Gastrocnemius medialis (tissue), 4 donors: Measurements from ENCODE around the gene WDHD1. TPM values are rescaled to one million over a fixed set of nuclear protein-coding genes. Genes with fewer than 3 reads are reported as not detected.
"Not testable (repeated sequence)": the region's sequence is repeated elsewhere in the genome, so short reads cannot be mapped to it uniquely, and the experiment has no call there.

Source experiments
- ATAC-seq, 2 donors: fragments of 150-250 bp; one replicate each; pipeline ENCODE4 v1.9.1; 2016
- DNase-seq, 2 donors: peaks; one replicate each; pipeline ENCODE4 v3.0.0-alpha.2; 2019
- H3K27ac ChIP-seq, 4 donors: fragments of 200-600 bp; sonication (generic); 1 replicate in 1 of 4; 2 replicates in 3 of 4; pipeline ENCODE4 v1.5.1; 2016 to 2018; ENCODE audit warnings: mild to moderate bottlenecking in 2 of 4, moderate library complexity in 1 of 4
- H3K27me3 ChIP-seq, 3 donors: fragments of 200-600 bp; sonication (generic) in 2 of 3; 1 replicate in 1 of 3; 2 replicates in 2 of 3; pipeline versions ENCODE4 v1.5.1 to v1.6.0; 2016 to 2019; ENCODE audit warnings: mild to moderate bottlenecking in 1 of 3, moderate library complexity in 1 of 3
- H3K36me3 ChIP-seq, 2 donors: fragments of 200-600 bp; sonication (generic) in 1 of 2; one replicate each; pipeline ENCODE4 v1.5.1; 2017 to 2018
- H3K4me1 ChIP-seq, 2 donors: fragments of 200-600 bp; sonication (generic) in 1 of 2; one replicate each; pipeline ENCODE4 v1.5.1; 2016 to 2017; ENCODE audit warnings: mild to moderate bottlenecking in 2 of 2
- H3K4me3 ChIP-seq, 4 donors: fragments of 200-600 bp; sonication (generic) in 3 of 4; 1 replicate in 1 of 4; 2 replicates in 3 of 4; pipeline ENCODE4 v1.5.1; 2016 to 2019; ENCODE audit warnings: mild to moderate bottlenecking in 2 of 4
- H3K9me3 ChIP-seq, 3 donors: fragments of 200-600 bp; sonication (generic) in 2 of 3; 1 replicate in 1 of 3; 2 replicates in 2 of 3; pipeline ENCODE4 v1.5.1; 2016 to 2019
- POLR2A ChIP-seq, 2 donors: fragments of 450-650 bp; IDR thresholded peaks; one replicate each; pipeline ENCODE4 v1.6.1; 2017; ENCODE audit warnings: antibody characterized with exemption in 2 of 2, mild to moderate bottlenecking in 2 of 2, moderate library complexity in 2 of 2
- in situ Hi-C, 4 donors: fragments of 200-750 bp; cut with MboI; loops; one replicate each; pipeline versions ENCODE4 v1.15.0 to v1.8.0; 2017; ENCODE audit warnings: low sequenced_read_pairs in 4 of 4
- intact Hi-C: fragments of 100-400 bp; cut with DNase I; formaldehyde crosslinking; loops from one replicate; pipeline ENCODE4 v1.15.1; 2023; ENCODE audit warnings: low total_unique reads
- total RNA-seq, 4 donors: library from RNA; depleted of rRNA; stranded (reverse); fragments of >200 nt; gene quantifications; one replicate each; pipeline versions ENCODE4 v1.1.0 to v1.2.3, GENCODE V29; 2016
- TF ChIP-seq, protein P1 (sequence below), 5 experiments: fragments of 450-650 bp in 3 of 5; fragments of 200-600 bp in 2 of 5; sonication (generic) in 2 of 5; IDR thresholded peaks in 4 of 5; conservative IDR thresholded peaks in 1 of 5; 1 replicate in 4 of 5; 2 replicates in 1 of 5; pipeline ENCODE4 v1.5.1; 2016 to 2019; ENCODE audit warnings: antibody characterized with exemption in 5 of 5, mild to moderate bottlenecking in 3 of 5, moderate library complexity in 3 of 5

WDHD1 gene
- total RNA-seq, 4 donors from 2014 or later = 0.72 to 1.2 (median 1.0) TPM

DNA sequence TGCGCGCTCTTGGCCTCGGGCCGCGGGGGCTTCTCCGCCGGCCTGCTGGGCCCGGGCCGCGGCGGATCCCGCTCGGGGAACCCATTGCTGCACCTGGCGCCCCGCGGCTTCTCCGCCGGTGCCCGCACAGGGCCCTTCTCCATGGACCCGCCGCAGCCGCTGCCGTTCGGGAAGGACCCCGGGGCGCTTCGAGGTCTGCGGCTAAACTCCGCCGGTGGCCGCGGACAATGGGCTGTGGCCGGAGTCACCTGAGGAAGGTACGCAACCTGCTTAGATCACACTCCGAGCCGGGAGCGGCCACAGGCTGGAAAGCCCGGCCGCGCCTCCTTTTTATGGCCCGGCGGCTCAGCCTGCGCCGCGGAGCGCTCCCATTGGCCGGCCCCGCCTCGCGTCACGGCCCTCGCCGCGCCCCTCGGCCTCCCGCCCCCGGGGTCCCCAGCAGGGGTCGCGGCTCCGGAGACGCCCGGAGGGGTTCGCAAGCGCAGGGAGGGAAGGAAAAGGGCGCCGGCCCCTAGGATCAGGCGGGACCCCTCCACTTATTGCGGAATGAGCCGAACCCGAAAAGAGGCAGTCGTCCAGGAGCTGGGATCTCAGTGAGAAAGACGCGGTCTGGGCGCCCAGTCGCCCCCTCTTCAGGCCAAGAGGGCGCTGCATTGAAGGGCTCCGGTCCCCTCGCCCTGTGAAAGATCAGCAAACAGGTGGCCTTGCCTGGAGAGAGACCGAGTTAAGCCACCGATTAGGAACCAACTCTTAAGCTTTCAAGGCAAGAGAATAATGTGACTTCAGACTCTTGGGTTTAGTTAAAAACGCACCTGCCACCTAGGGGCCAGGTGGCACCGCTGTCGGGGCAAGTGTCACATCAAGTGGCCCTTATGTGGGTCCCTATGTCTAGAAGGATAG lies 124.1 kb downstream of the WDHD1 start, which contains the start of gene GCH1:
Gene GCH1, minus strand, starts transcription at position 306 of the 900 bp plus-strand sequence. Its CDS starts 163 bp downstream, at position 143.
- in situ Hi-C loops = no loop called here
- Histone ChIP-seq H3K27ac (peak within 1 kb of the TSS; percentile 62 to 75 (median 73)), H3K4me3 (peak within 1 kb of the TSS; percentile 68 to 79 (median 74)), H3K36me3 (no peaks in the 10 kb centered on the region), H3K4me1 (no peaks in the 10 kb centered on the region), H3K9me3 (no peaks in the 10 kb centered on the region), H3K27me3 (peaks cover 0 to 3% (median 0%) of the 10 kb centered on the region in 3 donors)
- TF ChIP-seq, protein P1, sequence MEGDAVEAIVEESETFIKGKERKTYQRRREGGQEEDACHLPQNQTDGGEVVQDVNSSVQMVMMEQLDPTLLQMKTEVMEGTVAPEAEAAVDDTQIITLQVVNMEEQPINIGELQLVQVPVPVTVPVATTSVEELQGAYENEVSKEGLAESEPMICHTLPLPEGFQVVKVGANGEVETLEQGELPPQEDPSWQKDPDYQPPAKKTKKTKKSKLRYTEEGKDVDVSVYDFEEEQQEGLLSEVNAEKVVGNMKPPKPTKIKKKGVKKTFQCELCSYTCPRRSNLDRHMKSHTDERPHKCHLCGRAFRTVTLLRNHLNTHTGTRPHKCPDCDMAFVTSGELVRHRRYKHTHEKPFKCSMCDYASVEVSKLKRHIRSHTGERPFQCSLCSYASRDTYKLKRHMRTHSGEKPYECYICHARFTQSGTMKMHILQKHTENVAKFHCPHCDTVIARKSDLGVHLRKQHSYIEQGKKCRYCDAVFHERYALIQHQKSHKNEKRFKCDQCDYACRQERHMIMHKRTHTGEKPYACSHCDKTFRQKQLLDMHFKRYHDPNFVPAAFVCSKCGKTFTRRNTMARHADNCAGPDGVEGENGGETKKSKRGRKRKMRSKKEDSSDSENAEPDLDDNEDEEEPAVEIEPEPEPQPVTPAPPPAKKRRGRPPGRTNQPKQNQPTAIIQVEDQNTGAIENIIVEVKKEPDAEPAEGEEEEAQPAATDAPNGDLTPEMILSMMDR (IDR thresholded peaks at IDR 0.05 in 4 of 5, conservative IDR thresholded peaks at IDR 0.05 in 1 of 5) = peak in 2 of 5 experiments; percentile 28 to 32
- peak; percentile 61 to 86 for TF ChIP-seq POLR2A (IDR thresholded peaks at IDR 0.05)
- ATAC-seq = peak; percentile 81 to 88
- peak; percentile 9 to 14 for DNase-seq
- intact Hi-C loops = loop anchor here (10.0 kb wide), 1 partner anchor 122 kb away; the partner anchor contains the start of genes SOCS4 and WDHD1

- H3K4me3 ChIP-seq = peak overlapping the region; percentile 68 to 79 (median 74)
- no peaks in the 10 kb centered on the region for H3K4me1 ChIP-seq
- H3K27ac ChIP-seq = peak overlapping the region; percentile 62 to 75 (median 73)
- H3K9me3 ChIP-seq = no peaks in the 10 kb centered on the region
- in situ Hi-C loops (no loop called here), intact Hi-C loops (loop anchor here (10.0 kb wide), 1 partner anchor 123 kb away; the partner anchor contains the start of genes SOCS4 and WDHD1)
- TF ChIP-seq, protein P1 (IDR thresholded peaks at IDR 0.05 in 4 of 5, conservative IDR thresholded peaks at IDR 0.05 in 1 of 5) = no peak
- no peak for TF ChIP-seq POLR2A (IDR thresholded peaks at IDR 0.05)
- peak; percentile 11 to 49 for DNase-seq
- H3K27me3 ChIP-seq = peaks cover 0 to 3% (median 0%) of the 10 kb centered on the region in 3 donors
- H3K36me3 ChIP-seq = no peaks in the 10 kb centered on the region
- ATAC-seq = peak; percentile 52 to 64
These were observed 124.8 kb downstream of the WDHD1 start for GRCh38 chr14:54902143-54902520.

- no peak for TF ChIP-seq POLR2A (IDR thresholded peaks at IDR 0.05)
- TF ChIP-seq, protein P1 (IDR thresholded peaks at IDR 0.05 in 4 of 5, conservative IDR thresholded peaks at IDR 0.05 in 1 of 5) = no peak
- DNase-seq (no peak), ATAC-seq (peak in 1 of 2 donors; percentile 10)
- no peaks in the 10 kb centered on the region for H3K9me3 ChIP-seq
- in situ Hi-C loops (no loop called here), intact Hi-C loops (loop anchor here (10.0 kb wide), 1 partner anchor 123 kb away; the partner anchor contains the start of genes SOCS4 and WDHD1)
- H3K4me1 ChIP-seq = no peaks in the 10 kb centered on the region
- no peaks in the 10 kb centered on the region for H3K36me3 ChIP-seq
- peaks cover 0 to 3% (median 0%) of the 10 kb centered on the region in 3 donors for H3K27me3 ChIP-seq
- H3K27ac ChIP-seq = peak overlapping the region; percentile 62 to 75 (median 73)
- H3K4me3 ChIP-seq = peak overlapping the region; percentile 68 to 79 (median 74)
These were observed 125.3 kb downstream of the WDHD1 start for GRCh38 chr14:54901380-54902142.

GRCh38 chr14:54899573-54899972 lies 127.3 kb downstream of the WDHD1 start:
- peaks cover 0 to 3% (median 0%) of the 10 kb centered on the region in 3 donors for H3K27me3 ChIP-seq
- H3K27ac ChIP-seq = no peak overlapping the region
- ATAC-seq = no peak
- no peaks in the 10 kb centered on the region for H3K9me3 ChIP-seq
- H3K36me3 ChIP-seq = no peaks in the 10 kb centered on the region
- in situ Hi-C loops = no loop called here
- no peak for TF ChIP-seq POLR2A (IDR thresholded peaks at IDR 0.05)
- TF ChIP-seq, protein P1 (IDR thresholded peaks at IDR 0.05 in 4 of 5, conservative IDR thresholded peaks at IDR 0.05 in 1 of 5) = no peak
- intact Hi-C loops = loop anchor here (10.0 kb wide), 1 partner anchor 335 kb away; the partner anchor contains the start of gene SAMD4A
- no peak overlapping the region for H3K4me3 ChIP-seq
- no peak for DNase-seq
- no peaks in the 10 kb centered on the region for H3K4me1 ChIP-seq

DNA sequence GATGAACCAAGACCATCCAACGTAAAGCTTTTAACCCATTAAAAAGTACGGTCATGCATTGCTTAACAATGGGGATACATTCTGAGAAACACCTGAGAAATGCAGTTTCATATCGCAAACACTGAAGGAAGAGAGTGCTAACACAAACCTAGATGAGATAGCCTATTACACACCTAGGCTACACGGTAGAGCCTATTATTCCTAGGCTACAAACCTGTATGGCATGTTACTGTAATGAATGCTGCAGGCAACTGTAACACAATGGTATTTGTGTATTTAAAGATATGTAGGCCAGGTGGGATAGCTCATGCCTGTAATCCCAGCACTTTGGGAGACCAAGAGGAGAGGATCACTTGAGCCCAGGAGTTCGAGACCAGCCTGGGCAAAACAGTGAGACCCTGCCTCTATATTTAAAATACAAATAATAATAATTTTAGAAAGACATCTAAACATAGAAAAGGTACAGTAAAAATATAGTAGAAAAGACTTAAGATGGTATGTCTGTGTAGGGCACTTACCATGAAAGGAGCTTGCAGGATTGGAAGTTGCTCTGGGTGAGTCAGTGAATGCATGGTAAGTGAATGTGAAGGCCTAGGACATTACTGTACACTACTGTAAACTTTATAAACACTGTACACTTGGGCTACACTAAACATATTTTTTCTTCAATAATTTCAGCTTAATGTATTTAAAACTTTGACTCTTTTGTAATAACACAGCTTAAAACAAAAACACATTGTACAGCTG lies 128.9 kb downstream of the WDHD1 start:
- H3K27me3 ChIP-seq, H3K9me3 ChIP-seq, in situ Hi-C loops, ATAC-seq, H3K27ac ChIP-seq, H3K4me1 ChIP-seq, H3K36me3 ChIP-seq, DNase-seq, H3K4me3 ChIP-seq: not testable (repeated sequence)
- intact Hi-C loops = loop anchor here (10.0 kb wide), 1 partner anchor 333 kb away; the partner anchor contains the start of gene SAMD4A
